ENCODE measurements around the gene HSPA9. TPM values are rescaled to one million over a fixed set of nuclear protein-coding genes. Genes with fewer than 3 reads are reported as not detected.

HSPA9 gene
- total and polyA plus RNA-seq, 2 of the 13 experiments (the other 11 are each of a cell fraction or from before 2014, with no cell fraction given) = 165 to 478 TPM

DNA sequence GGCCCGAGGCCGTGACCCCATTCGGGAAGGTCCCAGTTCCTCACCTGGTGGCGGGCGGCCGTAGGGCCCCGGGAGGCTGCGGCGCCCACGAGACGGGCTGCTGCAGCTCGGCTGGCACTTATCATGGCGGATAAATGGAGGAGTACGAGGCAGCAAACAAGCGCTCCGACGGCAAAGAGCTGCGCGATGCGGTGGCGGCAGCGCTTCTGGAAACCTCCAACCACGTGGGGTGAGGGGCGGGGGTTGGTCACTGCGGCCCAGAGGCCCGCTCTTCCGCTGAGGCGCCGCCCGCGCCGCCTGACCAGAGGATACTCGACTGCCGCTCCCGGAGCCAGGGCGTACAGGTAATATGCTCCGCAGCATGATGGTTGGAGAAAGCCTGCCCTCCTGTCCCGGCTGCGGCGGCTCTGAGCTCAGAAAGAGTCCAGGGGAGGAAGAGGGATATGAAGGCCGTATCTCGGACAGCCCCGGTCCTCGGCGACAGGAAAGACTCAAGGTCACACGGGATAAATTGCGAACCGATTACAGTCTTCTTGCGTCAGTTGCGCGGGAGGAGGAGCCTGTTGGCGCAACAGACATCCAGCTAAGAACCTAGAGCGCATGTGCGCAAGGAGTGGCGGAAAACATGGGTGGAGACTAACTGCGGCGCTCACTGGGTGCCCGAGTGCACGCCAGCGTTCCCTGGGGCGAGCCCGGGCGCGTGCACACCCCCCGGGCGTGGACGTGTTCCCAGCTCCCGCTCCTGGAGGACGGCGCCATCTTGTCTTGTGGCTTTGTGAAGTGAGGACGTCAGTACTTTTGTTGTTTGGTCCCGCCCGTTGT is at the start of gene HSPA9 (continued):
- TF ChIP-seq FOXC1 (CRISPR knock-in tag; IDR thresholded peaks at IDR 0.05; ENCODE audit: borderline replicate concordance) (peak; percentile 98), TARDBP (CRISPR knock-in tag; IDR thresholded peaks at IDR 0.05) (peak; percentile 64), PHF5A (CRISPR knock-in tag; IDR thresholded peaks at IDR 0.05; ENCODE audit: low read depth, unreplicated experiment) (no peak), DNMT3B (CRISPR knock-in tag; conservative IDR thresholded peaks at IDR 0.05) (0 out of 2 replicates have a peak, but pooled peaks have one; percentile 28), ZNF253 (CRISPR knock-in tag; IDR thresholded peaks at IDR 0.05; ENCODE audit: borderline replicate concordance) (peak; percentile 54; the same call in 1 of the 2 replicates), ISX (CRISPR knock-in tag; conservative IDR thresholded peaks at IDR 0.05) (0 out of 2 replicates have a peak, but pooled peaks have one; percentile 61), POLR2G (IDR thresholded peaks at IDR 0.05; ENCODE audit: low read depth, low read length) (peak; percentile 90), ZNF121 (CRISPR knock-in tag; IDR thresholded peaks at IDR 0.05) (peak; percentile 59; the same call in 1 of the 2 replicates), ZNF83 (CRISPR knock-in tag; IDR thresholded peaks at IDR 0.05; ENCODE audit: borderline replicate concordance) (peak; percentile 77; the same call in 1 of the 2 replicates), NFKB2 (CRISPR knock-in tag; IDR thresholded peaks at IDR 0.05; ENCODE audit: borderline replicate concordance) (peak; percentile 95), NR2C2 (CRISPR knock-in tag; IDR thresholded peaks at IDR 0.05; ENCODE audit: borderline replicate concordance) (peak; percentile 90), ZNF451 (CRISPR knock-in tag; IDR thresholded peaks at IDR 0.05) (no peak; the same call in 1 of the 2 replicates)
- TF ChIP-seq, protein P1, sequence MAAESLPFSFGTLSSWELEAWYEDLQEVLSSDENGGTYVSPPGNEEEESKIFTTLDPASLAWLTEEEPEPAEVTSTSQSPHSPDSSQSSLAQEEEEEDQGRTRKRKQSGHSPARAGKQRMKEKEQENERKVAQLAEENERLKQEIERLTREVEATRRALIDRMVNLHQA (CRISPR knock-in tag; IDR thresholded peaks at IDR 0.05) = peak; percentile 99
- TF ChIP-seq, protein P2, sequence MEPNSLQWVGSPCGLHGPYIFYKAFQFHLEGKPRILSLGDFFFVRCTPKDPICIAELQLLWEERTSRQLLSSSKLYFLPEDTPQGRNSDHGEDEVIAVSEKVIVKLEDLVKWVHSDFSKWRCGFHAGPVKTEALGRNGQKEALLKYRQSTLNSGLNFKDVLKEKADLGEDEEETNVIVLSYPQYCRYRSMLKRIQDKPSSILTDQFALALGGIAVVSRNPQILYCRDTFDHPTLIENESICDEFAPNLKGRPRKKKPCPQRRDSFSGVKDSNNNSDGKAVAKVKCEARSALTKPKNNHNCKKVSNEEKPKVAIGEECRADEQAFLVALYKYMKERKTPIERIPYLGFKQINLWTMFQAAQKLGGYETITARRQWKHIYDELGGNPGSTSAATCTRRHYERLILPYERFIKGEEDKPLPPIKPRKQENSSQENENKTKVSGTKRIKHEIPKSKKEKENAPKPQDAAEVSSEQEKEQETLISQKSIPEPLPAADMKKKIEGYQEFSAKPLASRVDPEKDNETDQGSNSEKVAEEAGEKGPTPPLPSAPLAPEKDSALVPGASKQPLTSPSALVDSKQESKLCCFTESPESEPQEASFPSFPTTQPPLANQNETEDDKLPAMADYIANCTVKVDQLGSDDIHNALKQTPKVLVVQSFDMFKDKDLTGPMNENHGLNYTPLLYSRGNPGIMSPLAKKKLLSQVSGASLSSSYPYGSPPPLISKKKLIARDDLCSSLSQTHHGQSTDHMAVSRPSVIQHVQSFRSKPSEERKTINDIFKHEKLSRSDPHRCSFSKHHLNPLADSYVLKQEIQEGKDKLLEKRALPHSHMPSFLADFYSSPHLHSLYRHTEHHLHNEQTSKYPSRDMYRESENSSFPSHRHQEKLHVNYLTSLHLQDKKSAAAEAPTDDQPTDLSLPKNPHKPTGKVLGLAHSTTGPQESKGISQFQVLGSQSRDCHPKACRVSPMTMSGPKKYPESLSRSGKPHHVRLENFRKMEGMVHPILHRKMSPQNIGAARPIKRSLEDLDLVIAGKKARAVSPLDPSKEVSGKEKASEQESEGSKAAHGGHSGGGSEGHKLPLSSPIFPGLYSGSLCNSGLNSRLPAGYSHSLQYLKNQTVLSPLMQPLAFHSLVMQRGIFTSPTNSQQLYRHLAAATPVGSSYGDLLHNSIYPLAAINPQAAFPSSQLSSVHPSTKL (CRISPR knock-in tag; IDR thresholded peaks at IDR 0.05) = peak; percentile 34; the same call in 1 of the 2 replicates
- TF ChIP-seq, protein P3, sequence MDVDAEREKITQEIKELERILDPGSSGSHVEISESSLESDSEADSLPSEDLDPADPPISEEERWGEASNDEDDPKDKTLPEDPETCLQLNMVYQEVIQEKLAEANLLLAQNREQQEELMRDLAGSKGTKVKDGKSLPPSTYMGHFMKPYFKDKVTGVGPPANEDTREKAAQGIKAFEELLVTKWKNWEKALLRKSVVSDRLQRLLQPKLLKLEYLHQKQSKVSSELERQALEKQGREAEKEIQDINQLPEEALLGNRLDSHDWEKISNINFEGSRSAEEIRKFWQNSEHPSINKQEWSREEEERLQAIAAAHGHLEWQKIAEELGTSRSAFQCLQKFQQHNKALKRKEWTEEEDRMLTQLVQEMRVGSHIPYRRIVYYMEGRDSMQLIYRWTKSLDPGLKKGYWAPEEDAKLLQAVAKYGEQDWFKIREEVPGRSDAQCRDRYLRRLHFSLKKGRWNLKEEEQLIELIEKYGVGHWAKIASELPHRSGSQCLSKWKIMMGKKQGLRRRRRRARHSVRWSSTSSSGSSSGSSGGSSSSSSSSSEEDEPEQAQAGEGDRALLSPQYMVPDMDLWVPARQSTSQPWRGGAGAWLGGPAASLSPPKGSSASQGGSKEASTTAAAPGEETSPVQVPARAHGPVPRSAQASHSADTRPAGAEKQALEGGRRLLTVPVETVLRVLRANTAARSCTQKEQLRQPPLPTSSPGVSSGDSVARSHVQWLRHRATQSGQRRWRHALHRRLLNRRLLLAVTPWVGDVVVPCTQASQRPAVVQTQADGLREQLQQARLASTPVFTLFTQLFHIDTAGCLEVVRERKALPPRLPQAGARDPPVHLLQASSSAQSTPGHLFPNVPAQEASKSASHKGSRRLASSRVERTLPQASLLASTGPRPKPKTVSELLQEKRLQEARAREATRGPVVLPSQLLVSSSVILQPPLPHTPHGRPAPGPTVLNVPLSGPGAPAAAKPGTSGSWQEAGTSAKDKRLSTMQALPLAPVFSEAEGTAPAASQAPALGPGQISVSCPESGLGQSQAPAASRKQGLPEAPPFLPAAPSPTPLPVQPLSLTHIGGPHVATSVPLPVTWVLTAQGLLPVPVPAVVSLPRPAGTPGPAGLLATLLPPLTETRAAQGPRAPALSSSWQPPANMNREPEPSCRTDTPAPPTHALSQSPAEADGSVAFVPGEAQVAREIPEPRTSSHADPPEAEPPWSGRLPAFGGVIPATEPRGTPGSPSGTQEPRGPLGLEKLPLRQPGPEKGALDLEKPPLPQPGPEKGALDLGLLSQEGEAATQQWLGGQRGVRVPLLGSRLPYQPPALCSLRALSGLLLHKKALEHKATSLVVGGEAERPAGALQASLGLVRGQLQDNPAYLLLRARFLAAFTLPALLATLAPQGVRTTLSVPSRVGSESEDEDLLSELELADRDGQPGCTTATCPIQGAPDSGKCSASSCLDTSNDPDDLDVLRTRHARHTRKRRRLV (CRISPR knock-in tag; IDR thresholded peaks at IDR 0.05) = peak; percentile 57; the same call in 1 of the 2 replicates
- TF ChIP-seq, protein P4, sequence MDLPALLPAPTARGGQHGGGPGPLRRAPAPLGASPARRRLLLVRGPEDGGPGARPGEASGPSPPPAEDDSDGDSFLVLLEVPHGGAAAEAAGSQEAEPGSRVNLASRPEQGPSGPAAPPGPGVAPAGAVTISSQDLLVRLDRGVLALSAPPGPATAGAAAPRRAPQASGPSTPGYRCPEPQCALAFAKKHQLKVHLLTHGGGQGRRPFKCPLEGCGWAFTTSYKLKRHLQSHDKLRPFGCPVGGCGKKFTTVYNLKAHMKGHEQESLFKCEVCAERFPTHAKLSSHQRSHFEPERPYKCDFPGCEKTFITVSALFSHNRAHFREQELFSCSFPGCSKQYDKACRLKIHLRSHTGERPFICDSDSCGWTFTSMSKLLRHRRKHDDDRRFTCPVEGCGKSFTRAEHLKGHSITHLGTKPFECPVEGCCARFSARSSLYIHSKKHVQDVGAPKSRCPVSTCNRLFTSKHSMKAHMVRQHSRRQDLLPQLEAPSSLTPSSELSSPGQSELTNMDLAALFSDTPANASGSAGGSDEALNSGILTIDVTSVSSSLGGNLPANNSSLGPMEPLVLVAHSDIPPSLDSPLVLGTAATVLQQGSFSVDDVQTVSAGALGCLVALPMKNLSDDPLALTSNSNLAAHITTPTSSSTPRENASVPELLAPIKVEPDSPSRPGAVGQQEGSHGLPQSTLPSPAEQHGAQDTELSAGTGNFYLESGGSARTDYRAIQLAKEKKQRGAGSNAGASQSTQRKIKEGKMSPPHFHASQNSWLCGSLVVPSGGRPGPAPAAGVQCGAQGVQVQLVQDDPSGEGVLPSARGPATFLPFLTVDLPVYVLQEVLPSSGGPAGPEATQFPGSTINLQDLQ (CRISPR knock-in tag; IDR thresholded peaks at IDR 0.05) = peak; percentile 81; the same call in 1 of the 2 replicates
